H1 (cell line): ENCODE data around the gene RBBP5. TPM values are rescaled to one million over a fixed set of nuclear protein-coding genes. Genes with fewer than 3 reads are reported as not detected.

Source experiments
- CTCF ChIA-PET: fragments of 300-600 bp; sonication (Branson Sonifier 250); formaldehyde crosslinking; loops from one replicate; lab custom pipeline; 2021; ENCODE audit not compliant: partially characterized antibody; lab: Charles Lee
- POLR2A ChIA-PET: fragments of 300-600 bp; sonication (Branson Sonifier 250); formaldehyde crosslinking; loops from one replicate; lab custom pipeline; 2021; ENCODE audit warnings: inconsistent platforms; ENCODE audit not compliant: partially characterized antibody; lab: Charles Lee
- DNase-seq, 2 experiments: peaks; one replicate each; pipeline versions ENCODE4 v3.0.0 to v3.0.0-alpha.2; 2010 to 2022; ENCODE audit warnings: low spot score in 2 of 2, low read depth in 1 of 2, mixed read lengths in 1 of 2
- FAIRE-seq: peaks from 2 replicates; lab custom pipeline; 2011; peaks lifted over from hg19 to GRCh38; lab: Jason Lieb, UNC
- H2AFZ ChIP-seq: 2 replicates; pipeline ENCODE4 v1.8.1; 2012; ENCODE audit warnings: low read length, inconsistent platforms
- H2AK5ac ChIP-seq: 2 replicates; pipeline ENCODE4 v1.6.1; 2013; ENCODE audit warnings: low read depth, low read length
- H2BK120ac ChIP-seq: replicated peaks from 2 replicates; pipeline ENCODE3; 2013; ENCODE audit warnings: low read depth, low read length, inconsistent platforms
- H2BK12ac ChIP-seq: 2 replicates; pipeline ENCODE4 v1.6.1; 2013; ENCODE audit warnings: low read depth, low read length
- H2BK15ac ChIP-seq: 2 replicates; pipeline ENCODE4 v1.6.1; 2013; ENCODE audit warnings: low read length
- H2BK20ac ChIP-seq: 2 replicates; pipeline ENCODE4 v1.6.1; 2013; ENCODE audit warnings: low read length
- H2BK5ac ChIP-seq: 2 replicates; pipeline ENCODE4 v1.6.1; 2013; ENCODE audit warnings: low read depth, low read length
- H3K14ac ChIP-seq: 2 replicates; pipeline ENCODE4 v1.6.1; 2013; ENCODE audit warnings: inconsistent platforms; ENCODE audit not compliant: insufficient read length
- H3K18ac ChIP-seq: 2 replicates; pipeline ENCODE4 v1.6.1; 2013; ENCODE audit warnings: low read length; ENCODE audit errors: extremely low read depth
- H3K23ac ChIP-seq: 2 replicates; pipeline ENCODE4 v1.6.1; 2013; ENCODE audit warnings: inconsistent platforms; ENCODE audit not compliant: insufficient read length
- H3K23me2 ChIP-seq: 2 replicates; pipeline ENCODE4 v1.6.1; 2013; ENCODE audit warnings: low read depth, low read length
- H3K27ac ChIP-seq: 2 replicates; pipeline ENCODE4 v1.6.1; 2011; ENCODE audit warnings: low read depth, low read length, inconsistent platforms
- H3K27me3 ChIP-seq, 4 experiments: replicated peaks in 1 of 4; 1 replicate in 1 of 4; 2 replicates in 3 of 4; pipeline versions ENCODE4 v1.6.1 to v1.8.1; 2011 to 2013; ENCODE audit warnings: low read length in 3 of 4, mild to moderate bottlenecking in 3 of 4, inconsistent platforms in 2 of 4, mixed read lengths in 2 of 4, moderate library complexity in 1 of 4; ENCODE audit not compliant: control insufficient read depth in 3 of 4, insufficient read depth in 3 of 4; ENCODE audit errors: extremely low read depth in 1 of 4
- H3K36me3 ChIP-seq, 4 experiments: 2 replicates each; pipeline versions ENCODE4 v1.6.1 to v1.8.1; 2011 to 2013; ENCODE audit warnings: mild to moderate bottlenecking in 4 of 4, low read length in 3 of 4, moderate library complexity in 2 of 4, control low read depth in 1 of 4, inconsistent platforms in 1 of 4; ENCODE audit not compliant: insufficient read depth in 4 of 4, control insufficient read depth in 2 of 4
- H3K4ac ChIP-seq: replicated peaks from 2 replicates; pipeline ENCODE3; 2013; ENCODE audit warnings: low read length, low read depth, mixed read lengths, inconsistent platforms; ENCODE audit not compliant: insufficient read length
- H3K4me1 ChIP-seq, 4 experiments: replicated peaks in 1 of 4; 1 replicate in 1 of 4; 2 replicates in 3 of 4; pipeline versions ENCODE4 v1.6.1 to v1.8.1; 2011 to 2013; ENCODE audit warnings: low read length in 3 of 4, inconsistent platforms in 2 of 4, mixed read lengths in 1 of 4; ENCODE audit not compliant: insufficient read depth in 4 of 4, control insufficient read depth in 3 of 4
- H3K4me2 ChIP-seq, 2 experiments: 2 replicates each; pipeline versions ENCODE4 v1.6.1 to v1.8.1; 2011 to 2013; ENCODE audit warnings: low read depth in 2 of 2, low read length in 2 of 2, control low read depth in 1 of 2, inconsistent platforms in 1 of 2, mild to moderate bottlenecking in 1 of 2; ENCODE audit not compliant: insufficient read depth in 1 of 2
- H3K4me3 ChIP-seq, 4 experiments: fragments of 200-600, 300-600 bp in 1 of 4; sonication (generic), shearing (Covaris generic), sonication (Bioruptor Twin) in 1 of 4; 2 replicates each; pipeline versions ENCODE4 v1.5.1 to v1.8.1; 2011 to 2016; ENCODE audit warnings: low read length in 4 of 4, low read depth in 3 of 4, control low read depth in 2 of 4, inconsistent platforms in 2 of 4, mild to moderate bottlenecking in 2 of 4, mixed read lengths in 1 of 4, moderate library complexity in 1 of 4; ENCODE audit not compliant: insufficient read depth in 2 of 4; ENCODE audit errors: extremely low read depth in 1 of 4
- H3K56ac ChIP-seq: replicated peaks from 2 replicates; pipeline ENCODE3; 2013; ENCODE audit warnings: low read depth, mild to moderate bottlenecking, mixed read lengths, low read length, inconsistent platforms; ENCODE audit not compliant: insufficient read length
- H3K79me1 ChIP-seq: 2 replicates; pipeline ENCODE4 v1.6.1; 2013; ENCODE audit warnings: low read depth, low read length, control low read depth
- H3K79me2 ChIP-seq, 2 experiments: 2 replicates each; pipeline versions ENCODE4 v1.6.1 to v1.8.1; 2012 to 2013; ENCODE audit warnings: low read length in 2 of 2, mild to moderate bottlenecking in 2 of 2, inconsistent platforms in 1 of 2; ENCODE audit not compliant: insufficient read depth in 2 of 2, control insufficient read depth in 1 of 2
- H3K9ac ChIP-seq, 4 experiments: replicated peaks in 1 of 4; 1 replicate in 1 of 4; 2 replicates in 3 of 4; pipeline versions ENCODE4 v1.6.1 to v1.8.1; 2011 to 2013; ENCODE audit warnings: low read depth in 3 of 4, low read length in 3 of 4, control low read depth in 2 of 4, mild to moderate bottlenecking in 2 of 4, moderate library complexity in 2 of 4, inconsistent platforms in 1 of 4; ENCODE audit errors: extremely low read depth in 1 of 4
- H3K9me3 ChIP-seq, 2 experiments: 2 replicates each; pipeline versions ENCODE4 v1.6.1 to v1.8.1; 2012 to 2013; ENCODE audit warnings: mild to moderate bottlenecking in 2 of 2, moderate library complexity in 2 of 2, control low read depth in 1 of 2, inconsistent platforms in 1 of 2, low read depth in 1 of 2, low read length in 1 of 2, mixed read lengths in 1 of 2; ENCODE audit not compliant: insufficient read depth in 2 of 2
- H4K20me1 ChIP-seq, 2 experiments: replicated peaks in 1 of 2; 2 replicates each; pipeline versions ENCODE3 to v1.8.1; 2011 to 2013; ENCODE audit warnings: inconsistent platforms in 2 of 2, low read length in 2 of 2, mild to moderate bottlenecking in 1 of 2; ENCODE audit not compliant: insufficient read depth in 2 of 2, control insufficient read depth in 1 of 2
- H4K5ac ChIP-seq: 2 replicates; pipeline ENCODE4 v1.6.1; 2013; ENCODE audit warnings: low read length, low read depth, mixed read lengths, inconsistent platforms; ENCODE audit not compliant: insufficient read length
- H4K8ac ChIP-seq: 2 replicates; pipeline ENCODE4 v1.8.0; 2013; ENCODE audit warnings: mild to moderate bottlenecking, moderate library complexity, low read length, inconsistent platforms; ENCODE audit not compliant: insufficient read depth; ENCODE audit errors: extremely low read depth
- H4K91ac ChIP-seq: replicated peaks from 2 replicates; pipeline ENCODE3; 2013; ENCODE audit warnings: low read length, mixed read lengths, inconsistent platforms; ENCODE audit not compliant: insufficient read length
- CBX5 ChIP-seq: fragments of 300-800, 300-1000 bp; sonication (generic); IDR thresholded peaks from 2 replicates; pipeline ENCODE4 v1.7.1; 2016; ENCODE audit warnings: antibody characterized with exemption, low read length, low read depth
- CREB1 ChIP-seq: IDR thresholded peaks from 2 replicates; pipeline ENCODE4 v1.6.1; 2012; ENCODE audit warnings: inconsistent platforms
- CTBP2 ChIP-seq: IDR thresholded peaks from 2 replicates; pipeline ENCODE4 v1.7.0; 2011; ENCODE audit warnings: borderline replicate concordance, mild to moderate bottlenecking, moderate library complexity, mixed read lengths, low read length; ENCODE audit not compliant: insufficient read depth, insufficient read length
- EGR1 ChIP-seq: IDR thresholded peaks from 2 replicates; pipeline ENCODE4 v1.6.1; 2011; ENCODE audit warnings: low read depth, low read length, borderline replicate concordance
- EZH2 ChIP-seq: fragments of 200-600 bp; sonication (generic); IDR thresholded peaks from 2 replicates; pipeline ENCODE4 v1.7.1; 2012; ENCODE audit warnings: low read depth, mild to moderate bottlenecking, moderate library complexity, low read length, inconsistent platforms; ENCODE audit not compliant: severe bottlenecking
- JUND ChIP-seq: IDR thresholded peaks from 2 replicates; pipeline ENCODE4 v1.6.1; 2011; ENCODE audit warnings: mild to moderate bottlenecking, improper control_type of control experiment, low read length
- KDM4A ChIP-seq: IDR thresholded peaks from one replicate; pipeline ENCODE4 v1.7.1; 2012; ENCODE audit warnings: low read depth, mild to moderate bottlenecking, moderate library complexity, low read length, inconsistent platforms; ENCODE audit not compliant: severe bottlenecking
- SIN3A ChIP-seq, 2 experiments: IDR thresholded peaks in 1 of 2; conservative IDR thresholded peaks in 1 of 2; 2 replicates each; pipeline ENCODE4 v1.6.1; 2011 to 2012; ENCODE audit warnings: low read length in 2 of 2, improper control_type of control experiment in 1 of 2, low read depth in 1 of 2, mild to moderate bottlenecking in 1 of 2
- SIRT6 ChIP-seq: IDR thresholded peaks from one replicate; pipeline ENCODE4 v1.7.1; 2012; ENCODE audit warnings: low read length, inconsistent platforms
- SP1 ChIP-seq: IDR thresholded peaks from 2 replicates; pipeline ENCODE4 v1.6.1; 2011; ENCODE audit warnings: low read depth, low read length
- SRF ChIP-seq: IDR thresholded peaks from 2 replicates; pipeline ENCODE4 v1.6.1; 2011; ENCODE audit warnings: mild to moderate bottlenecking, low read depth, low read length, moderate library complexity
- WGBS, 2 experiments: shearing (Covaris generic) in 1 of 2; methylation state at CpG; one replicate each; pipeline versions ENCODE4 v1.1.6 to v1.1.7; 2013 to 2015; ENCODE audit warnings: low lambda C conversion rate in 2 of 2, mixed read lengths in 2 of 2, inconsistent platforms in 1 of 2, low coverage in 1 of 2, missing lambda C conversion rate in 1 of 2; ENCODE audit not compliant: insufficient replicate concordance in 2 of 2, insufficient coverage in 1 of 2, insufficient read length in 1 of 2; ENCODE audit errors: extremely low coverage in 1 of 2, missing lambda C conversion rate in 1 of 2; 5-methylcytosine and 5-hydroxymethylcytosine counted together
- polyA plus RNA-seq, 7 experiments: library from polyadenylated mRNA; depleted of rRNA in 3 of 7; stranded (reverse) in 5 of 7; unstranded in 2 of 7; fragments of >200 nt in 5 of 7; fragments of 200-250 nt in 2 of 7; gene quantifications; 1 replicate in 5 of 7; 2 replicates in 1 of 7; 4 replicates in 1 of 7; pipeline versions ENCODE4 v1.2.1 to v1.2.3, GENCODE V29; 2011 to 2013; ENCODE audit warnings: missing spikeins in 2 of 7, mixed read lengths in 2 of 7
- total RNA-seq: library from RNA; stranded (reverse); fragmentation: NEBNext Ultra II Directional; extraction: Animal tissue kit (Norgen Biotek cat#: 25700); gene quantifications from 2 replicates; pipeline ENCODE4 v1.2.1, GENCODE V29; 2021

Gene RBBP5
- total and polyA plus RNA-seq, 2 of the 8 experiments (the other 6 are each of a cell fraction or from before 2014, with no cell fraction given) = 6.7 to 21.5 TPM

GRCh38 chr1:205065666-205066065 is 56.1 kb downstream of the RBBP5 start:
- no peak overlapping the region for H4K5ac ChIP-seq
- no peak overlapping the region for H2BK20ac ChIP-seq
- no peak overlapping the region for H3K23ac ChIP-seq
- H3K79me2 ChIP-seq = no peaks in the 10 kb centered on the region
- H3K9ac ChIP-seq = no peak overlapping the region
- H3K9me3 ChIP-seq = no peaks in the 10 kb centered on the region
- H2AK5ac ChIP-seq = no peak overlapping the region
- H3K4me1 ChIP-seq = peaks cover 0 to 4% (median 2%) of the 10 kb centered on the region in 4 experiments; a peak in 4 of 7 replicates
- TF ChIP-seq CREB1 (no peak), JUND (no peak), CTBP2 (no peak), SIN3A (conservative IDR thresholded peaks at IDR 0.05 in 1 of 2, IDR thresholded peaks at IDR 0.05 in 1 of 2; ENCODE audit: low read depth in 1 of 2, low read length in 2 of 2) (no peak), KDM4A (no peak), EZH2 (no peak), SP1 (no peak), CBX5 (no peak), SIRT6 (no peak), EGR1 (no peak), SRF (no peak)
- 82% methylated on average over 14 of the region's 14 CpGs; no CpG with 5 or more reads in 1 of the 2 experiments for WGBS, 2 experiments
- H3K4me3 ChIP-seq = no peak overlapping the region
- H3K14ac ChIP-seq = no peak overlapping the region
- H3K18ac ChIP-seq = no peak overlapping the region
- H4K8ac ChIP-seq = no peak overlapping the region
- FAIRE-seq = no peak
- ChIA-PET CTCF (interaction anchor here (0.7 to 38.9 kb wide), 22 partner anchors 9 to 271 kb away, joined by 3 to 1336 read pairs (median 4); no protein-coding TSS in a partner anchor), POLR2A (interaction anchor here (0.8 kb wide), 1 partner anchor 9 kb away, joined by 3 read pairs; no protein-coding TSS in a partner anchor)
- no peak overlapping the region for H2BK12ac ChIP-seq
- H3K23me2 ChIP-seq = no peaks in the 10 kb centered on the region
- no peak overlapping the region for H4K91ac ChIP-seq
- H3K4ac ChIP-seq = no peak overlapping the region
- no peak overlapping the region for H3K27ac ChIP-seq
- no peaks in the 10 kb centered on the region for H3K27me3 ChIP-seq
- no peak overlapping the region for H2BK5ac ChIP-seq
- H2AFZ ChIP-seq = no peak overlapping the region
- no peak overlapping the region for H3K4me2 ChIP-seq
- no peak for DNase-seq
- H3K56ac ChIP-seq = no peak overlapping the region
- no peak overlapping the region for H2BK15ac ChIP-seq
- H3K36me3 ChIP-seq = no peaks in the 10 kb centered on the region
- no peaks in the 10 kb centered on the region for H3K79me1 ChIP-seq
- H4K20me1 ChIP-seq = peaks cover 0 to 1% of the 10 kb centered on the region in 2 experiments
- no peak overlapping the region for H2BK120ac ChIP-seq
